NCI-H2081 (cell line): Measurements from ENCODE around the gene MECR.
A peak's percentile ranks its signal among the peaks of the same experiment; 100 is the strongest.
"Not testable (repeated sequence)": the region's sequence is repeated elsewhere in the genome, so short reads cannot be mapped to it uniquely, and the experiment has no call there.

Experiments used
- DNase-seq, 2 experiments: peaks; one replicate each; lab custom pipeline; 2025; lab: John Stamatoyannopoulos, UW

Gene MECR

DNA sequence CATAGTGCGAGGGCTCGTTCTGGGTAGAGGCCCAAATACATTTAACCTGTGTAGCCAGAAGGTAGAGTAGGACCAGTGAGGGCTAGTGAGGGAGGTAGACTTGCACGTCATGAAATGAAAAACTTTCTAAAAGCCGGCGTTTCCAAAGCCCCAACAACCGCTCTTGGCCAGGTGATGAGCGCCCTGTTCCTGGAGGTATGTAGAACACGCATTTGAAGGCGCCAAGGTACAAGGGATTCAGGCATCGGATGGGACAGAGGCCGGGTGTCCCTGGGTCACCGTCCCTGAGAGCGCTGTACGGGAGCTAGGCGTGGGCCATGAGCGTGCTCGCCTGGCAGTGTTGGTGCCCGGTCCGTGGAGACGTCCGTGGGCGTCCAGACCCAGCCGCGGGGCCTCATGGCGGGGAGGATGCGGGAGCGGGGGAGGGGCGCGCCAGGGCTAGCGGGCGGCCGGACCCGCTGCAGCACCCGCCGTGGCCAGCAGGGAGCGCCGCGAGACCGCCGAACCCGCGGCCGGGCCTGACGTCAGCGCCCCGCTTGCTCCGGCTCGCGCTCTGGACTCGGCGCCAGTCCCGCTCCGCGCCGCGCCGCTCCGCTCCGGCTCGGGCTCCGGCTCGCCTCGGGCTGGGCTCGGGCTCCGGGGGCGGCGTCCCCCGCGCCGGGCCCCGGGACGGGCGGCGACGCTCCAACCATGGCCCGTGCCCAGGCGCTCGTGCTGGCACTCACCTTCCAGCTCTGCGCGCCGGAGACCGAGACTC, 5.4 kb upstream of the MECR start, which contains the start of gene PTPRU:
Gene PTPRU (plus strand): TSS at position 568 of the 757 bp plus-strand sequence. CDS start 123 bp downstream, at position 691.
- peak; percentile 66 to 67 for DNase-seq

DNA sequence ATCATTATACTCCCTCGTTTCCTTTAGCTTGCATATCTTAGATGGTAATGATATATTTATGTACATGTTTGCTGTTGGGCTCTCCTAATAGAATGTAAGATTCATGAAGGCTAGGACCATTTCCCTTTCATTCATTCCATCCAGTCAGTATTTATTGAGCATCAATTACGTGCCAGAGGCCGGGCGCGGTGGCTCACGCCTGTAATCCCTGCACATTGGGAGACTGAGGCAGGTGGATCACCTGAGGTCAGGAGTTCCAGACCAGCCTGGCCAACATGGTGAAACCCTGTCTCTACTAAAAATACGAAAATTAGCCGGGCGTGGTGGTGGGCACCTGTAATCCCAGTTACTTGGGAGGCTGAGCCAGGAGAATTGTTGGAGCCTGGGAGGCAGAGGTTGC, 4.1 kb upstream of the MECR start:
- not testable (repeated sequence) for DNase-seq

DNA sequence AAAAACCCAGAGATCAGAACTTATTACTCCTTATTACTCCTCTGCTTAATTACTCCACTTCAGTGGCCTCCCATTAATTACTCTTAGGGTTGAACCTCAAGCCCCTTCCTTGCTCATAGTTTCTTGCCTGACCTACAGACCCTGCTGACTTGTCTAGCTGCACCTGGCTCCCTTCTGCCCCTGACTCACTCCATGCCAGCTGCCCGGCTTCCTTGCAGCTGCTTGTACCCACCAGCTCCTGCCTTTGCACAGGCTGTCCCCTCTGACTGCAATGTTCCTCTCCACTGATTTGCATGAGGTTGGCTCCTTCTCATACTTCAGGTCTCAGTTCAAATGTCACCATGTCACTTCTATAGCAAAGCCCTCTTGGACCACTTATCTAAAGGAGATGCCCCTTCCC, 3.7 kb upstream of the MECR start:
- DNase-seq, result no peak

DNA sequence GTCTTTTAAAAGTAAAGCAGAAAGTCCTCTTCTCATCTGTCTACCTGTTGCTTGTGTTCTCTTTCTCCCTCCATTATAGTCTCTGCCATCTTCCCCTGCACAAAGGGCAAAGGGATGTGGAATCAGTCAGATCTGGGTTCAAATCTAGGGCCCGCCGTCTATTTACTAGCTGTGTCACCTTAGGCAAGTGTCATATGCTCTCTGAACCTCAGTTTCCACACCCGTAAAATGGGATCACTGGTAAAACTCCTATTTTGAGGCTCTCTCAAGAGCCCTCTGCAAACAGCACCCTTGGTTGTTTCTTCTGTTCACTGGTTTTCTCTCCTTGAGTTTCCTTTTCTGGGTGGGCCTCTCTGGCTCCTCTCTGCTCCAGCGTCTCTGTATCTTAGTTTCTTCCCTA, 3.0 kb upstream of the MECR start:
- DNase-seq, result no peak

DNA sequence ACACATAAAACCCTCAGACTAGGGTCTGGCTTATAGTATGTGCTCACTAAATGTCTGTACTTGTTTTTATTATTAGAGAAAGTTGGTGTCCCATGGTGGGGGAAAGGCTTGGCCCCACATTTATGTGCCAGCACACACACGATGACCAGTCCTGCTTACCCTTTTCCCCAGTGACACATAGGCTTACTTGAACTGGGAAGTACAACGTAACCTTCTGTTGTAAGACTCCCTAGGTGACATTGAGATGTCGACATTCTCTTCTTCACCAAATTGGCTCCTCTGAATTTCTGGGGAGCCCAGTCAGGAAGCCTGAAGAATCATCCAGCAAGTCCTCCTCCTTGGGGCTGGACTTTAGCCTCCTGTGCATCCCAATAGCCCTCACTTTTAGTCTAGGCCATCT, 1.7 kb upstream of the MECR start:
- no peak for DNase-seq

DNA sequence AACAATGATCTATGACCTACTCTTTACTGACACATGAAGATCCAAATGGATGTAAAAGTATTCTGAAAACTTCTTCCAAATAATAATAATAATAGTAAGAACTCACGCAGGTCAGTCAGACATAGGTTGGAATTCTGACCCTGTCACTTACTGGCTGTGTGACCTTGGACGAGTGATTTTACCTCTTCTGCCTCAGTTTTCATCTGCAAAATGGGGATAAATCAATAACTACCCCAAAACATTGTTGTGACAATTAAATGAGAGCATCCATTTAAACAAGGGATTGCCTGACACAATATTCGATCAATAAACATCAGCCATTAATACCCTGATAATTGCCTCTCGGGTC, 556 bp downstream of the MECR start:
- no peak for DNase-seq

DNA sequence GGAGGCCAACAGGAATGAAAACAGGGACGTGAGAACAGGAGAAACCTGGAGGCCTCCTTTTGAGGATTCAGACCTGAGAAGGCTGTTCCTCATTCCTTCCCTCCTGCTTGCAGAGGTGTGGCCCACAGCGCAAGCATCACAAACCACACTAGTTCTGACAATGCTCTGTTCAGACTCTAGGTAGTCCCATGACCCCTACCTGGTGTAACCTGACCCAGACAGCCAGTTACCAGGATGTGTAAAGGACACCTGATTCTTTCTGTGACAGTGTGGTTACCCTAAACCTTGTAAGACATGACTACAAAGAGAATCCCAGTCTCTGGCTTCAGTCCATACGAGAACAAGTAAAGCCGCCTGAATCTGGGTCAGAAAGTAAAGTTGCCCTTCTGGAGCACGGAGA, 3.2 kb downstream of the MECR start:
- no peak for DNase-seq

DNA sequence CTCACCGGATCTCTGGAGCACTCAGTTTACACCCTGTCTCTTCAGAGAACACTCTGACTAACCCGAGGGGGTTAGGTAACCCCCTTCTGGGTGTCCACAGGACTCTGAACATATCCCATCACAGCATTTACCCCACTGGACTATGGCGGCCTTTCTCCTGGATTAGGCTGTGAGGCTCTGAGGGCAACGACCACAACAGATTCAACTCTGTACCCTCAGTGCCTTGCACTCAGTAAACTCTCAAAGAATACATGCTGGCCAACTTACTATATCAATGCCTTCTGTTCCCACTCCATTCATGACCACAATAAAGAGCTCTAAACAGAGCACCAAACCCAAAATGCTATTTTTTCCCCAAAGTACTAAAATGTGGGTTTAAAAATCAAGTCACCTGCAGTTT, 5.4 kb downstream of the MECR start:
- no peak for DNase-seq

DNA sequence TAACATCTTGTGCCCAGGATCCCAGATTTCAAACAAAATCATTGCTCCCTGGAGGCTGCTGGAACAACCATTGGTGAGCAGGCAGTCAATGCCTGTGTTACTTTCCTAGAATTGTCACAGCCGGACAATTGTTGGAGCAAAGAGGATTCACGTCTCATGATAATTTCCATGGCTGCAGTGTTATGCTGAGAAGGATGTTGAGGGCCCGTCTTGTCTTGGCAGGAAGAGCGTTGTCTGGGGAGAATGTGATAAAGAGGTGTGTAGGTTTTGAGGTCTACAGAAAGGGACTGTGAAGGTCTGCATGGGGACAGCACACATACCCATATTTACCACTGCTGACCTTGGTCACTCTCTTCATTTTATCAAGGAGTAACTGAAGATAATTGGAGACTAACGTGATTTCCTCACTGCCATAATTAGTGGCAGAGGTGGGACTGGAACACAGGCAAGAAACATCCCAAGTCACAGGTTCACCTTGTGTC, 6.3 kb downstream of the MECR start:
- DNase-seq, result no peak

DNA sequence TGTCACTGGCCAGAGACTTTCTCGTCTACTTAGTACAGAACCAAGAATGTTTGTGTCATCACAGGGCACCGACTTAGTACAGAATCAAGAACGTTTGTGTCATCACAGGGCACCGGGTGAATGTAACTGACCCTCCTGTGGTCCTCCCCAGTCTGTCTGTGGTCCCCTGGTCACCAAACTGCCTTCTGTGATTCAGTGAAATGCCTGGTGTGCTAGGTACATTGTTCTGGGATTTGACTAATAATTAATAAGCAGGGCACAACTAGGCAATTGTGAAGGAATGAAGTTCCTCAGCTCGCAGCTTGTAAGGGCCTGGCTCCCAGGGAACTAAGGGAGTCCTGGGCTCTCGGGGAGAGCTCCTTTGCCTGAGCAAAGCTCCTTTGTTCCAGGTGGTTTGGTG, 7.2 kb downstream of the MECR start:
- no peak for DNase-seq

DNA sequence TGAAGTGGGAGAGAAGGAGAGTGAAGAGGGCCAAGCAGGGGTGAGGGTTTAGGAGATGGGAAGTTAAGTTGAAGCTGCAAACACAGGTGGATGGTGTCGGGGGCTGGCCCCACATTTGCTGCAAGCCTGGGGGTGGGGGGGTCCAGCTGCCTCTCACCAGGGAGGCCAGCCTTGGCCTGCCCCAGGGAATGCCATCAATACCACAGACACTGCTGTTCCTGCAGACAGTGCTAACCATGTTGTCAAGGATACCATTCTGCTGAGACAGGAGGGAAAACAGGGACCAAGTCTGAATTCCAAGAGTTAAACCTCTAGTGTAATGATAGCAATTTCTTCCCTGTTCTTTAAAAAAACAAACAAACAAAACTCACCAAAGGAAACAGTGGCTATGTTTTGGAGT, 8.0 kb downstream of the MECR start:
- no peak for DNase-seq

DNA sequence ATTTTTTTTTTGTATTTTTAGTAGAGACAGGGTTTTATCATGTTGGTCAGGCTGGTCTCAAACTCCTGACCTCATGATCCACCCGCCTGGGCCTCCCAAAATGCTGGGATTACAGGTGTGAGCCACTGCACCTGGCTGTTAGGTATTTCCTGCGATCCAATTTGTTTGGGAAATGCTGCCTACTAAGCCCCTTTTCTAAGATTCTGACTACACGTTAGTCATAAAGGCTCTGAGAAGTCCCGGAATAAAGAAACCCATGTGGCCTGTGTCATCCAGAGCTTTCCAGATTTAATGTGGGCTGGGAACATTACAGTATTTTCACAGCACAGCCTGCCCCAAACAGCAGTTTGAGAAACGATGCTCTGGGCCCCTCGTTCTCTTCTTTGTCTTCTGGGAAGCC, 8.5 kb downstream of the MECR start:
- DNase-seq, result not testable (repeated sequence)

DNA sequence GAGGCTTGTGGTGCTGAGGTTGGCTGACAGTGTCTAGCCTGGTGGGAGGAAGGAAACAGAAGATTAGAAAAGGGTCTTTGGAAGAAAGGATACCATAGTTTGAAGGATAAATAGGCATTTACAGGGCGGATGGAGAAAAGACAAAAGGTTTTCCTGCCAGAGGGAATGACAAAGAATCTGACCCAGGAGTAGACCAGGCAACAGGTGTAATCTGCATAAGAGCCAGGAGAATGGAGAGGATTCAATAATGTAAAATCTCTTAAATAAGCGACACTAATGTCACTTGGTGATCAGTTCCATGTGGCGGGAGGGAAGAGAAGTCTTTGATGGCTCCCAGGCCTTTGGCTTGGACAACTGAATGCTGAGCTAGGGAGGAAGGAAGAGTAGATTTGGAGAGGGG, 9.4 kb downstream of the MECR start:
- no peak for DNase-seq

DNA sequence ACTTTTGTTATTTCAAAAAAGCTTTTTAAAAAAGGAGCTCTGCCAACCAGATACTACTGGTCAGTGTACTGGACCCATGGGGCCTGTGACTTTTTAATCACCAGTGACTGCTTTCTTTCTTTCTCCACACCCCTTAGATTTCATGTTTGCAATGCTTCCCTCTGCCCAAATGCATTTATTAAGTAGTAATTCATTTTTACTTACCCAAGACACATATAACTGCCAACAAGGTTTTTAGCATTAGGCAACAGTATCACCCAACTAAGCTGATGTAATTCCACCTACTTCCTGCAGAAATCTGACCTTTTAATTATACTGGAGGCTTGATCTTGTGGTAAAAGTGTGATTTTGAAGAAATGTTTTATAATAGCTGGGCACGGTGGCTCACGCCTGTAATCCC, 12.5 kb downstream of the MECR start:
- no peak for DNase-seq

DNA sequence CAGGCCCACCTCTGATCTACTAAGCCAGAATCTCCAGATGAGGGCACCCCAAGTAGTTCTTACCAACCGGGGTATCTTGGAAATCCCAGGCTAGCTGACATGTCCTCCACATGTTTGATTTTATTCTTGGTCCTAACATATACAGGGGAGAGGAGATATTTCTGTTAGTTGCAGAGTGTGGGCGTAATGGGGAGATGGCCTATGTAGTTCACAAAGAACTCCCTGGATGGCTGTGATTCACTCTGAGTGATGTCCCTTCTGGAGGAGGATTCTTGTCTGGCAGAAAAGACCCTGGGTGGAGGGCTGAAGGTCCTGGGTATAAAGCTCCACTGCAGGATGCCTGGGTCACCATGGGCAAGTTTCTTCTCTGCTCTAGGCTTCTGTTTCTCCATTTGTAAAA, 13.1 kb downstream of the MECR start:
- no peak for DNase-seq

DNA sequence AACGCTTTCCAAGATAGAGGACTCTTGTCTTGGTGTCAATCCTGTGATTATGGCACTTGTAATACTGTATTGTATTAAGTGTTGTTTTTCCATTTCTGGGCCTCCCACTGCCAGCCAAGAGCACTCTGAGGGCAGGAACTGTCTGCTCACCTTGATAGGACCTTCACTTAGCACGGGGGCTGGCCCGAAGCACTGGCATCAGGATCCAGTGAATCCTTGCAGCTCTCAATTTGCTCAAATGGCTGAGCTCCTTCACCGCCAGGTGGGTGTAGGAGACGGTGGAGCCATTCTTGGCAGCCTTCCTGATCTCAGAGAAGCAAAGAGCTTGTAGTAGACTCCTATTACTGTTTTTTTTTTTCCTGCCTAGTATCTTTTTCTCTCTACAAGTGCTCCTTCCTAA, 17.7 kb downstream of the MECR start:
- no peak for DNase-seq

DNA sequence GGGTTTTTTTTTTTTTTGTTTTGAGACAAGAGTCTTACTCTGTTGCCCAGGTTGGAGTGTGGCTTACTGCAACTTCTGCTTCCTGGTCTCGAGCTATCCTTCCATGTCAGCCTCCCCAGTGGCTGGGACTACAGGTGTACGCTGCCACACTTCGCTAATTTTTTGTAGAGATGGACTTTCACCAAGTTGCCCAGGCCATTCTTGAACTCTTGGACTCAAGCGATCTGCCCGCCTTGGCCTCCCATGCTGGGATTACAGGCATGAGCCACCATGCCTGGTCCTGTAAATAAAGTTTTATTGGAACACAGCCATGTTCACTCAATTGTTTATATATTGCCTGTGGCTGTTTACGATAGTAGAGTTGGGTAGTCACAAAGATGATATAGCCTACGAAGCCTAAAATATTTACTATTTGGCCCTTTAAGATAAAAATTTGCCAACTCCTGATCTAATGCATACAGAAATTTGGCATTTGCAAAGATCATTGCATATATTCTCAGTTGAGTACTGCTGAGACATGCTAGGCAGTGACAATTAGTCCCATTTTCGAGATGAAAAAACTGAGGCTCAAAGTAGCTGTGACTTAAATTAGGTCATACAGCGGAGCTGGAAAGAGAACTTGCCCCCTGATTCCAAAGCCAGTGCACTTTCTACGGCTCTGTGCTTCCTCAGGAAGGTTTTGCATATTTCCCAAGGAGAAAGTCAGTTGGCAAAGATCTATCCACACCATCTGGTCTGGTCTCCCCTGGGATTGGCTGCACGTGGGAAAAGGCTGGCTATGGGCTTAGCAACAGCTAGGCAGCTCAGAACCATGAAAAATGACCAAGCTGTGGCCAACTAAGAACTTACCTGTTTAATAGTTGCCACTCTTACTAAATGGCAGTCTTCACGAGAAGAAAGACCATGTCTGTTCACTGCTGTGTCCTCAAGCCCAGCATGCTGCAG, 19.4 kb downstream of the MECR start:
- peak in 1 of 2 experiments; percentile 57 for DNase-seq

DNA sequence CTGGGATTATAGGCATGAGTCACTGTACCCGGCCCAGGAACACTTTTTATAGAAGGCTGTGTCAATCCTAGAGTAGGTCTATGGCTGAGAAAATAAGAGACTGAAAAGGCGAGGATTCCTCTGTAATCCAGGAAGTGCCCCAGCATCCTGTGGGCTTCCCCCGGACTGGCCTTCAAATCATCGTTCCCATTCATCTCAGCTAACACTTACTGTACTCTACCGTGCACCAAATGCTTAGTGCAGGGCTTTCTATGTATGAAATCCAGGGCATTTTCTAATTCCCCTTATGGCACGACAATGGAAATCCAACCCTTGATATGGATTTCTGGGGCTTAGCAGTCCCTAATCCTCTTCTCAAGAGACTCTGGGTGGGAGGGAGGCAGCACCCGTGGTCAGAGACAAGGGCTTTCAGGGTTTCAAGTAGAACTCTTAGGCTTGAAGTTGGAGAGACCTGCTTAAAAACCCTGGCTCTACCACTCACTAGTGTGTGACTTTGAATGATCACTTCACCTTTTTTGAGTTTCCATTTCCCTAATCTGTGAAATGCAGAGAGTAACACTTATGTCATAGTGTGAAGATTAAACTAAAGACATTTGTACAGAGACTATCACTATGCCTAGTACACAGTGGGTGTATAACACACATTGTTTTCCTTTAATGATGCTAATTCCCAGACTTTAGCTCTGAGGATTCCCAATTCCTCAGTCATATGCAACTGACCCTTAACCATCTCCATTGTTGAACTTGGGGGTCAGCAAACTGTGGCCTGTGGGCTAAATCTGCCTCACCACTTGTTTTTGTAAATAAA, 20.3 kb downstream of the MECR start:
- DNase-seq, result no peak

DNA sequence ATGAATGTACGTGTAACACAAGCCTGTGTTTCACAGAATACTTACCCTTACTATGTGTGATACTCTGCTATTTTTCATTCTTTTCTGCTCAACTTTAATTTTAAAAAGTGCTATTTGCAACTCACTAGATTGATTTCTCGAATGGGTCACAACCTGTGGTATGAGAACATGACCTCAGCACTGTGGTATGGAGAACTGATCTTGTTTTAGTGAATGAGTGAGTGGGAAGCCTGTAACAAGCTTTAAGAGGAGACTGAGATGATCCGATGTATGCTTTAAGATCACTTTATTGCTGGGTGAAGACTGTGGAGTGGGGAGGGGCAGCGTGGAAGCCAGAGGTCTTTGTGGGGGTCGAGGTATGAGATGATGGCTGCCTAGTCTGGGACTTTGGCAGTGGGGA, 21.6 kb downstream of the MECR start:
- DNase-seq, result no peak

DNA sequence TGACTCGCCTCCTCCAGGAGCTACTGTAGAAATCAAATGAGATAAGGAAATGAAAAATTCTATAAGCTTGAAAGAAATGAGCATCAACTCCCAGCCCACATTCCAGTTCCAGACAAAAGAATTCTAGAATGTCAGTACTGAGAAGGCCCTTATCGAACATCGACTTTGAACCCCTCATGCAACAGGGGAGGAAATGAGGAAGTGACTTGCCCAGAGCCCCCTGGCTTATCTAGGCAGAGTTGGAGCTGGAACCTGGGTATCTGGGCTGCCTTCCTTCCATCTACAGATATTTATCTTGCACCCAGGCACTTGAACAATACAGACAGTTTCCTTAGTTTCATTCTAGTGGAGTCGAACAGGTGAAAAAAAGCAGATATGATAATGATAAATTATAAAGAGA, 22.3 kb downstream of the MECR start:
- DNase-seq, result no peak

DNA sequence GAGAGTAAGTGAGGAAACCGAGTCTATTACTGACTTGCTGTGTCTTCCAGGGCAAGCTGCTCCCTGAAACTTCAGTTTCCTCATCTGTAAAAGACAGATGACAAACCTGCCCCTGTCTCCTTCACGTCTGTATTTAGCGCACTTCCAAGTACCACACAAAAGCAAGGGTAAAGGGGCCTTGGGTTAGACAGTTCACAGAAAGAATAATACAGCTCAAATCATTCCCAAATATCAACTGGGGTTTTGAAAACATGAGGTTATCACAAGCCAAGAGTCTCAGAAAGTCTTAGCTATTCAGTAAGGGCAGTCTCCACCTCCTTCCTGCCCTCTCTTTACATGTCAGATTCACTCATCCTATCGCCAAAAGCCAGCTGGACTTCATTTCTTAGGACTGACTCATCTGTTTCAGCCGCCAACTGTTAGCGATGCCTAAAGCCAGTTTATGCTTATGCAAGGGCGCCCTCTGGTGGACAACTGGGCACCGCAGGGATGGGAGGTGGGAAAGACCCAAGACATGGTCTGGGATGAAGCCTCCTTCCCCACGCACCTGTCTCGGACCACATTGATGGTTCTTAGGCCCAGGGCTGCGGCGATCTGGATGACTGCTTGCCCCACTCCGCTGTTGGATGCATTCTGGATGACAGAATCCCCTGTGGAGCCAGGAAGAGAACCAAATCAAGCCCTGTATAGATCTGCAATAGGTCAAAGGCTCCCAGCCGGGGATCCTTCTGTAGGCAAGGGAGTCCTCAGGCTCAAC, 28.0 kb downstream of the MECR start:
- DNase-seq, result peak; percentile 90

DNA sequence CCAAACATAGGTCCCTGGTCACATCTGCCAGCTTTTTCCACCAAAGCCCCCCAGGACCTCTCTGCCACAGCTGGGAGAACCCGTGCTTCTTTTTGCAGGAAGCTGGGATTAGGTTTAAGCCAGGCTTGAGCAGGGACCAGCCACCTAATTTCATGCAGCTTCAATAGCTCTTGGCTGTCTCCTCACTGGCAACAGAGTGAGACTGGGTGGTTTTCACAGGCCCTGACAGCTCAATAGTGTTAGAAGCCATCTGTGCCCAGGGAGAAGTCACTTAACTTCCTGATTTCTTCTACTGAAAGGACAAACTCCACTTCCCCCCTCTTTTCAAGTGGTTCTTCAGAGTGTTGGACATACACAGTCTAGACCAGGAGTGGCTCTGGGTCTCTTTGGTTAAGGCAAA, 28.7 kb downstream of the MECR start:
- DNase-seq, result no peak
